Gastroesophageal sphincter (tissue), 3 donors: ENCODE results near the gene DDX10.

Experiments
- CTCF ChIP-seq, 4 experiments: fragments of 200-600 bp in 2 of 4; fragments of 450-650 bp in 2 of 4; sonication (generic) in 1 of 4; IDR thresholded peaks; one replicate each; pipeline ENCODE4 v1.5.1; 2017 to 2019; ENCODE audit warnings: antibody characterized with exemption in 4 of 4, mild to moderate bottlenecking in 2 of 4, moderate library complexity in 2 of 4
- EP300 ChIP-seq: sonication (generic); formaldehyde crosslinking; IDR thresholded peaks from one replicate; pipeline ENCODE4 v1.6.1; 2017; ENCODE audit warnings: antibody characterized with exemption, mild to moderate bottlenecking
- POLR2A ChIP-seq, 2 donors: fragments of 450-650 bp; IDR thresholded peaks; one replicate each; pipeline ENCODE4 v1.6.1; 2017; ENCODE audit warnings: antibody characterized with exemption in 2 of 2, mild to moderate bottlenecking in 2 of 2, moderate library complexity in 1 of 2
- POLR2AphosphoS5 ChIP-seq: sonication (generic); formaldehyde crosslinking; IDR thresholded peaks from one replicate; pipeline ENCODE4 v1.6.1; 2017; ENCODE audit warnings: antibody characterized with exemption

GRCh38 chr11:108670451-108670850 is 5.6 kb downstream of the DDX10 start:
- TF ChIP-seq POLR2A (IDR thresholded peaks at IDR 0.05) (no peak), EP300 (no peak), CTCF (IDR thresholded peaks at IDR 0.05) (no peak), POLR2AphosphoS5 (no peak)
